ENCODE data around the gene PARL.

Gene PARL

DNA sequence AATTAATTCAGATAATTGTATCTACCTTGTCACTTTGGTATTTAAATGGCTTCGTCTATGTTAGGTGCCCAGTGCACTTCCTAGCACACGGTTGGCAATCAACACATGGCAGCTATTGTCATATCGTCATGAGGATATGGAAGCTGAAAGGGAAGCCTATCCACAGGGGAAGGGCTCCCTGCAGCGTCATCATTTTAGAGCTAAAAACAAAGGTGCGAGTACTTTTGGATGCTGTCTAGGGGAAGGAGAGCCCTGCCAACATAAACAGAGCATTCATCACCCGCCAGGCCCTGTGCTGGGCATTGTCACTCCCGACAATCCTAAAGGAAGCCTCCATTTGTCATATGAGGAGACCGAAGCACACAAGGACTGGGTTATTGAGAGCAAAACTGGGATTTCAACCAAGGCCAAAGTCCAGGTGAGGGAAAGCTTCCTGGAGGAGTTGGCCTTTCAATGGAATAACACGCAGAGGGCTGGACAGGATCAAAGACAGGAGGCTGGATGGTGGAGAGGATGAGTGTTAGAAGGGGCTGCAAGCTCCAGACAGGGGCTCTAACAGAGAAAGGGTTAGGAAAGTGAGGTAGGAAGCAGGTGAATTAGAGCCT, 8.0 kb upstream of the PARL start:
- H2AK5ac ChIP-seq (ENCODE audit: low read length, severe bottlenecking), result no peak overlapping the region
- no peaks in the 10 kb centered on the region for H3K79me1 ChIP-seq (replicated peaks; ENCODE audit: low read length, poor library complexity, severe bottlenecking)
- H3K36me3 ChIP-seq (ENCODE audit: control insufficient read depth in 1 of 2, insufficient read depth in 2 of 2, low read depth in 1 of 2, low read length in 2 of 2), result no peaks in the 10 kb centered on the region
- no peak overlapping the region for H3K4me2 ChIP-seq (ENCODE audit: low read length, poor library complexity, severe bottlenecking)
- no peak overlapping the region for H2AFZ ChIP-seq (ENCODE audit: low read depth, low read length)
- H4K8ac ChIP-seq (ENCODE audit: low read length), result no peak overlapping the region
- no peak overlapping the region for H3K23ac ChIP-seq (ENCODE audit: low read length in 2 of 2)
- H3K4me1 ChIP-seq (ENCODE audit: control insufficient read depth, insufficient read depth, low read depth, low read length), result no peaks in the 10 kb centered on the region
- no peak overlapping the region for H3K14ac ChIP-seq (ENCODE audit: low read length in 2 of 2)
- no peak overlapping the region for H2BK12ac ChIP-seq (ENCODE audit: low read length in 2 of 2)
- DNase-seq, result no peak
- H3K9ac ChIP-seq (ENCODE audit: low read length), result no peak overlapping the region
- no peak overlapping the region for H3K18ac ChIP-seq (ENCODE audit: low read depth in 1 of 2, low read length in 2 of 2)
- peaks cover 39 to 48% of the 10 kb centered on the region in 2 experiments for H3K27me3 ChIP-seq (ENCODE audit: control insufficient read depth in 1 of 2, insufficient read depth in 1 of 2, low read length in 2 of 2)
- H3K4me3 ChIP-seq (ENCODE audit: insufficient read depth in 1 of 2, low read depth in 1 of 2, low read length in 2 of 2), result no peak overlapping the region
- no peaks in the 10 kb centered on the region for H3K9me3 ChIP-seq (ENCODE audit: control insufficient read depth, low read length)
- no peak overlapping the region for H2BK120ac ChIP-seq (ENCODE audit: low read depth, low read length)
- H3K4ac ChIP-seq (ENCODE audit: low read depth in 1 of 2, low read length in 2 of 2), result no peak overlapping the region
- H4K91ac ChIP-seq (ENCODE audit: low read length), result no peak overlapping the region
- no peak overlapping the region for H3K27ac ChIP-seq (ENCODE audit: low read length, poor library complexity, severe bottlenecking)
- WGBS, result 88% methylated on average over 9 of the region's 9 CpGs
- H2BK15ac ChIP-seq (ENCODE audit: low read depth, poor library complexity, severe bottlenecking), result no peak overlapping the region
- H2BK5ac ChIP-seq (ENCODE audit: low read depth, low read length, poor library complexity, severe bottlenecking), result no peak overlapping the region

DNA sequence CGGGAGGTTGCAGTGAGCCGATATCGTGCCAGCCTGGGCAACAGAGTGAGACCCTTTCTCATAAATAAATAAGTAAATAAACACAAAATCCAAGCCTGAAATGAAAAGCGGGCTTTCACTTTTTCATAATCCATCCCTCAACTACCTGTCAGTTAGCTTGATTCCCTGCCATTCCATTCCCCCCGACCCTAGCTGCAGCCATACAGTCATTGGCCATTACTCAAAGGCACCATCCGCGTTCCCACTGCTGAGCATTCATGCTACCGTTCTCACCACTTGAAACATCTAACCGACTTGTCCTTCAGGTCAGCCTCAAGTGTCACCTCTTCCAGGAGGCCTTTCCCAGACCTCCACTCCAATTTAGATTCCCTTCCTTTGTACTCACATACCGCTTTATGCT, 1.1 kb upstream of the PARL start:
- no peak overlapping the region for H4K8ac ChIP-seq (ENCODE audit: low read length)
- no peak overlapping the region for H2BK5ac ChIP-seq (ENCODE audit: low read depth, low read length, poor library complexity, severe bottlenecking)
- peaks cover 0 to 3% of the 10 kb centered on the region in 2 experiments for H3K36me3 ChIP-seq (ENCODE audit: control insufficient read depth in 1 of 2, insufficient read depth in 2 of 2, low read depth in 1 of 2, low read length in 2 of 2)
- no peak overlapping the region for H2AFZ ChIP-seq (ENCODE audit: low read depth, low read length)
- no peak overlapping the region for H3K18ac ChIP-seq (ENCODE audit: low read depth in 1 of 2, low read length in 2 of 2)
- peaks cover 5% of the 10 kb centered on the region for H3K4me1 ChIP-seq (ENCODE audit: control insufficient read depth, insufficient read depth, low read depth, low read length)
- no peak overlapping the region for H2BK15ac ChIP-seq (ENCODE audit: low read depth, poor library complexity, severe bottlenecking)
- H3K9me3 ChIP-seq (ENCODE audit: control insufficient read depth, low read length), result no peaks in the 10 kb centered on the region
- H2BK120ac ChIP-seq (ENCODE audit: low read depth, low read length), result no peak overlapping the region
- peak overlapping the region in 1 of 2 experiments; percentile 12 for H3K4ac ChIP-seq (ENCODE audit: low read depth in 1 of 2, low read length in 2 of 2)
- peaks cover 12% of the 10 kb centered on the region in 2 experiments for H3K27me3 ChIP-seq (ENCODE audit: control insufficient read depth in 1 of 2, insufficient read depth in 1 of 2, low read length in 2 of 2)
- H3K14ac ChIP-seq (ENCODE audit: low read length in 2 of 2), result no peak overlapping the region
- H2AK5ac ChIP-seq (ENCODE audit: low read length, severe bottlenecking), result no peak overlapping the region
- peak overlapping the region in 1 of 2 experiments; percentile 97 for H3K4me3 ChIP-seq (ENCODE audit: insufficient read depth in 1 of 2, low read depth in 1 of 2, low read length in 2 of 2)
- WGBS, result 85% methylated on average over 10 of the region's 10 CpGs
- H2BK12ac ChIP-seq (ENCODE audit: low read length in 2 of 2), result no peak overlapping the region
- no peak overlapping the region for H3K4me2 ChIP-seq (ENCODE audit: low read length, poor library complexity, severe bottlenecking)
- DNase-seq, result no peak
- no peak overlapping the region for H3K27ac ChIP-seq (ENCODE audit: low read length, poor library complexity, severe bottlenecking)
- H3K9ac ChIP-seq (ENCODE audit: low read length), result peak overlapping the region; percentile 91
- H4K91ac ChIP-seq (ENCODE audit: low read length), result no peak overlapping the region
- no peak overlapping the region for H3K23ac ChIP-seq (ENCODE audit: low read length in 2 of 2)
- H3K79me1 ChIP-seq (replicated peaks; ENCODE audit: low read length, poor library complexity, severe bottlenecking), result no peaks in the 10 kb centered on the region

DNA sequence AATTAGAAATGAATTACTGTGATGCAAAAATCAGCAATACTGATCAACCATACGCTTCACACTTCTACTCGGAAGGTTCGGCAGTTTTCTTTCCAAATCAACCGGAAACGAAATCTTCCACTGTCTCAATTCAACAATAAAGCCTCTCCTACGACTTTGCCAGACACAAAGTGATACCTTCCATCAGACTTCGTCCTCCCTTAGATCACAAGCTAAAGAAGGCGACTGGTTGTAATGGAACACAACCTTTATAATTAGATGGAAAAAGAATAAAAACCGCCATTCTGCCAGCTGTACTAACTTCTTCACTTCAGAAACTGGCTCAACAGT, 618 bp downstream of the PARL start:
- Histone ChIP-seq H2BK12ac (ENCODE audit: low read length in 2 of 2) (no peak overlapping the region), H2BK120ac (ENCODE audit: low read depth, low read length) (no peak overlapping the region)
- no peak for DNase-seq

DNA sequence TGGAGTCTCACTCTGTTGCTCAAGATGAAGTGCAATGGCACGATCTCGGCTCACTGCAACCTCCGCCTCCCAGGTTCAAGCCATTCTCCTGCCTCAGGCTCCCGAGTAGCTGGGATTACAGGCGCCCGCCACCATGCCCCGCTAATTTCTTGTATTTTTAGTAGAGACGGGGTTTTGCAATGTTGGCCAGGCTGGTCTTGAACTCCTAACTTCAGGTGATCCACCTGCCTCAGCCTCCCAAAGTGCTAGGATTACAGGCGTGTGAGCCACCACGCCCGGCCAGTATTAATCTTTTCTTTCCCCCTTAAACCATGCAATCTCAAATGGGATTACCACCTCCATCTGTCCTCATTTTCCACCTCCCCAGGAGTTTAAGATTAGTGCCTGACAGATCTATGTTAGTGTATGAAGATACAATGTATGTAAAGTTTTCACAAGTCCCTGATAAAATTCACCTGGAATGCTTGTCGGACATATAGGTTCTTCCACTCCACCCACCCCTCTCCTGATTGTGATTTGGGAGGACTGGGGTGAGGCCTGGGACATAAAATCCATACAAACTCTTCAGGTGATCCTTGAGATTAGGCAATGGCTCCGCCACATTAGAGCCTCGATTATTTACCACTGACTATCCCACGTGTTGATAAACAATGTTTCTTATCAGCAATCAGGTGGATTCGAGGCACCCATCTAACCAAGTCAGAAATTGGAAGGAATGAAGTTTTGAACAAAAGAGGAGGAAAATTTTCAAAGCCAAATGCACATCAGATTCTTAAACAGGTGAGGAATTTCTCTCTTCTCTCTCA, 1.2 kb downstream of the PARL start:
- no peak for DNase-seq
- peak overlapping the region in 1 of 2 experiments; percentile 97 for H3K4me3 ChIP-seq (ENCODE audit: insufficient read depth in 1 of 2, low read depth in 1 of 2, low read length in 2 of 2)
- WGBS, result 83% methylated on average over 14 of the region's 16 CpGs

More for the DNA sequence above, 618 bp downstream of the PARL start:
- no peak overlapping the region for H2BK15ac ChIP-seq (ENCODE audit: low read depth, poor library complexity, severe bottlenecking)
- no peaks in the 10 kb centered on the region for H3K9me3 ChIP-seq (ENCODE audit: control insufficient read depth, low read length)
- H3K18ac ChIP-seq (ENCODE audit: low read depth in 1 of 2, low read length in 2 of 2), result peak overlapping the region; percentile 12 to 85
- peaks cover 6% of the 10 kb centered on the region for H3K79me1 ChIP-seq (replicated peaks; ENCODE audit: low read length, poor library complexity, severe bottlenecking)
- peak overlapping the region; percentile 82 for H4K8ac ChIP-seq (ENCODE audit: low read length)
- WGBS, result 9% methylated on average over 7 of the region's 9 CpGs
- peak overlapping the region; percentile 91 for H3K9ac ChIP-seq (ENCODE audit: low read length)
- no peak overlapping the region for H2BK5ac ChIP-seq (ENCODE audit: low read depth, low read length, poor library complexity, severe bottlenecking)
- H3K4me3 ChIP-seq (ENCODE audit: insufficient read depth in 1 of 2, low read depth in 1 of 2, low read length in 2 of 2), result peak overlapping the region; percentile 88 to 97
- H3K27ac ChIP-seq (ENCODE audit: low read length, poor library complexity, severe bottlenecking), result peak overlapping the region; percentile 35
- H3K4me2 ChIP-seq (ENCODE audit: low read length, poor library complexity, severe bottlenecking), result peak overlapping the region; percentile 77
- no peak overlapping the region for H2AK5ac ChIP-seq (ENCODE audit: low read length, severe bottlenecking)
- H3K14ac ChIP-seq (ENCODE audit: low read length in 2 of 2), result no peak overlapping the region
- H3K23ac ChIP-seq (ENCODE audit: low read length in 2 of 2), result no peak overlapping the region
- H3K36me3 ChIP-seq (ENCODE audit: control insufficient read depth in 1 of 2, insufficient read depth in 2 of 2, low read depth in 1 of 2, low read length in 2 of 2), result peaks cover 0 to 7% of the 10 kb centered on the region in 2 experiments
- peaks cover 5 to 9% of the 10 kb centered on the region in 2 experiments for H3K27me3 ChIP-seq (ENCODE audit: control insufficient read depth in 1 of 2, insufficient read depth in 1 of 2, low read length in 2 of 2)
- no peak overlapping the region for H4K91ac ChIP-seq (ENCODE audit: low read length)
- peaks cover 5% of the 10 kb centered on the region for H3K4me1 ChIP-seq (ENCODE audit: control insufficient read depth, insufficient read depth, low read depth, low read length)
- H2AFZ ChIP-seq (ENCODE audit: low read depth, low read length), result no peak overlapping the region
- peak overlapping the region; percentile 42 to 86 for H3K4ac ChIP-seq (ENCODE audit: low read depth in 1 of 2, low read length in 2 of 2)

More for the DNA sequence above, 1.2 kb downstream of the PARL start:
- Histone ChIP-seq H3K4me1 (ENCODE audit: control insufficient read depth, insufficient read depth, low read depth, low read length) (peaks cover 5% of the 10 kb centered on the region), H2AK5ac (ENCODE audit: low read length, severe bottlenecking) (no peak overlapping the region), H3K23ac (ENCODE audit: low read length in 2 of 2) (no peak overlapping the region), H3K14ac (ENCODE audit: low read length in 2 of 2) (no peak overlapping the region), H3K79me1 (replicated peaks; ENCODE audit: low read length, poor library complexity, severe bottlenecking) (peaks cover 8% of the 10 kb centered on the region), H3K4ac (ENCODE audit: low read depth in 1 of 2, low read length in 2 of 2) (no peak overlapping the region), H2BK15ac (ENCODE audit: low read depth, poor library complexity, severe bottlenecking) (no peak overlapping the region), H4K91ac (ENCODE audit: low read length) (no peak overlapping the region), H2BK120ac (ENCODE audit: low read depth, low read length) (no peak overlapping the region), H3K18ac (ENCODE audit: low read depth in 1 of 2, low read length in 2 of 2) (no peak overlapping the region), H3K36me3 (ENCODE audit: control insufficient read depth in 1 of 2, insufficient read depth in 2 of 2, low read depth in 1 of 2, low read length in 2 of 2) (peaks cover 0 to 7% of the 10 kb centered on the region in 2 experiments), H2AFZ (ENCODE audit: low read depth, low read length) (no peak overlapping the region), H3K27me3 (ENCODE audit: control insufficient read depth in 1 of 2, insufficient read depth in 1 of 2, low read length in 2 of 2) (peaks cover 5% of the 10 kb centered on the region in 2 experiments), H4K8ac (ENCODE audit: low read length) (no peak overlapping the region), H3K9ac (ENCODE audit: low read length) (peak overlapping the region; percentile 91), H3K27ac (ENCODE audit: low read length, poor library complexity, severe bottlenecking) (no peak overlapping the region), H2BK5ac (ENCODE audit: low read depth, low read length, poor library complexity, severe bottlenecking) (no peak overlapping the region), H2BK12ac (ENCODE audit: low read length in 2 of 2) (no peak overlapping the region), H3K4me2 (ENCODE audit: low read length, poor library complexity, severe bottlenecking) (peak overlapping the region; percentile 77), H3K9me3 (ENCODE audit: control insufficient read depth, low read length) (no peaks in the 10 kb centered on the region)
